Measurements from ENCODE around the gene NGB. TPM values are rescaled to one million over a fixed set of nuclear protein-coding genes. Genes with fewer than 3 reads are reported as not detected.

Gene NGB
- total and polyA plus RNA-seq, 7 donors, result 1.9 to 10.0 (median 9.4) TPM; not detected in 2

DNA sequence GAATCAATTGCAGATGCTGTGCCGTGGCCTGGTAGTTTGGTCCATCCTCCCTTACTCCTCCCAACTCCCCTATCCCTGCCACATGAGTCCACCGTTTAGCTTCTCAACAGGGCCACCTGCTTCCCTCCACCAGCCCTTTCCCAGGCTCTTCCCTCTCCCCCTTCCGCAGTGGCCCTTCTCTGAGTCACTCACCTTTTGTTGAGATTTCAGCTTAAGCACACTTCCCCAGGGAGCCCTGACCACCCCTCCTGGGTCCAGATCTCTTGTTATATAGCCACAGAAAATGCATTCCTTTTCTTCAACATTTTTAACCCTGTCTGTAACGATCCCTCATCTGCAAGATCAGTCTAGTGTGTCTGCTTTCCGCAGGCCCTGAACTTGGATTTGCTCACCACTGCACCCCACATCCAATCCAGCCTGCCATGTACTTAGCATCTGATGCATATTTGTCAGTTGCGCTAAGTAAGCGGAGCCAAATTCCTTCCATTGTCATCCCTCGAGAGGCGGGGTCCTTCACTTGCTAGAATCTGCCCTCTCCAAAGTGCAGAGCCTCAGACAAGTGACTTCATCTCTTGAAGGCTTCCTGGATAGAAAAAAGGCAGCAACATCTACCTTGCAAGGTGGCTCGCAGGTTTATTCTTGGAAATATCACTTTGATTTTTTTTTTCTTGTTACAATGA is 48.3 kb downstream of the NGB start:
- H3K36me3 ChIP-seq, result no peaks in the 10 kb centered on the region
- no peaks in the 10 kb centered on the region for H3K9me3 ChIP-seq
- no peak overlapping the region for H3K27ac ChIP-seq
- H3K4me3 ChIP-seq, result no peak overlapping the region
- peaks cover 0 to 29% (median 0%) of the 10 kb centered on the region in 3 donors for H3K27me3 ChIP-seq
- TF ChIP-seq, protein P1, sequence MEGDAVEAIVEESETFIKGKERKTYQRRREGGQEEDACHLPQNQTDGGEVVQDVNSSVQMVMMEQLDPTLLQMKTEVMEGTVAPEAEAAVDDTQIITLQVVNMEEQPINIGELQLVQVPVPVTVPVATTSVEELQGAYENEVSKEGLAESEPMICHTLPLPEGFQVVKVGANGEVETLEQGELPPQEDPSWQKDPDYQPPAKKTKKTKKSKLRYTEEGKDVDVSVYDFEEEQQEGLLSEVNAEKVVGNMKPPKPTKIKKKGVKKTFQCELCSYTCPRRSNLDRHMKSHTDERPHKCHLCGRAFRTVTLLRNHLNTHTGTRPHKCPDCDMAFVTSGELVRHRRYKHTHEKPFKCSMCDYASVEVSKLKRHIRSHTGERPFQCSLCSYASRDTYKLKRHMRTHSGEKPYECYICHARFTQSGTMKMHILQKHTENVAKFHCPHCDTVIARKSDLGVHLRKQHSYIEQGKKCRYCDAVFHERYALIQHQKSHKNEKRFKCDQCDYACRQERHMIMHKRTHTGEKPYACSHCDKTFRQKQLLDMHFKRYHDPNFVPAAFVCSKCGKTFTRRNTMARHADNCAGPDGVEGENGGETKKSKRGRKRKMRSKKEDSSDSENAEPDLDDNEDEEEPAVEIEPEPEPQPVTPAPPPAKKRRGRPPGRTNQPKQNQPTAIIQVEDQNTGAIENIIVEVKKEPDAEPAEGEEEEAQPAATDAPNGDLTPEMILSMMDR (IDR thresholded peaks at IDR 0.05), result no peak
- TF ChIP-seq EP300 (IDR thresholded peaks at IDR 0.05) (no peak), POLR2AphosphoS5 (IDR thresholded peaks at IDR 0.05) (no peak), POLR2A (IDR thresholded peaks at IDR 0.05) (no peak)
- 73 to 85% methylated on average over 10 of the region's 10 CpGs for WGBS, 2 donors
- no peaks in the 10 kb centered on the region for H3K4me1 ChIP-seq
- intact Hi-C loops (cut with DNase I), result no loop called here
- DNase-seq, result no peak

DNA sequence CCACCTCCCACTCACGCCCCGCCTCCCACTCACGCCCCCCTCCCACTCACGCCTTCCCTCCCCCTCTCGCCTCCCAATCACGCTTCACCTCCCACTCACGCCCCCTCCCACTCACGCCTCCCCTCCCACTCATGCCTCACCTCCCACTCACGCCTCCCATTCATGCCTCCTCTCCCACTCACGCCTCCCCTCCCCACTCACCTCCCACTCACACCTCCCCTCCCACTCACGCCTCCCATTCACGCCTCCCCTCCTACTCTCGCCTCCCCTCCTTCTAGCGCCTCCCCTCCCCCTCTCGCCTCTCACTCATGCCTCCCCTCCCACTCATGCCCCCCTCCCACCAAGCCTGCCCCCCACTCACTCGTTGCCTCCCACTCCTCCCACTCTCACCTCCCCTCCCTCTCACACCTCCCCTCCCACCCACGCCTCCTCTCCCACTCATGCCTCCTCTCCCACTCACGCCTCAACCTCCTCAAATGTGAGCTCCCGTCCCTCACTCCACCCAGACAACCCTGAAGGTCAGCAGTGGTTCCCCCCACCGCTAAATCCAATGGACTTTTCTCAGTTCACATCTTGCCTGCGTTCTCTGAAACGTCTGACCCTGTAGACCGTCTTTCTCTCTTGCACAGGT is 49.6 kb downstream of the NGB start:
- Histone ChIP-seq H3K4me1 (no peaks in the 10 kb centered on the region), H3K27me3 (peaks cover 0 to 32% (median 0%) of the 10 kb centered on the region in 3 donors), H3K9me3 (no peaks in the 10 kb centered on the region), H3K36me3 (no peaks in the 10 kb centered on the region), H3K4me3 (no peak overlapping the region), H3K27ac (no peak overlapping the region)
- TF ChIP-seq POLR2A (IDR thresholded peaks at IDR 0.05), result no peak
- no peak for DNase-seq
- 78 to 82% methylated on average over 23 of the region's 23 CpGs for WGBS, 2 donors
- intact Hi-C loops (cut with DNase I), result no loop called here

DNA sequence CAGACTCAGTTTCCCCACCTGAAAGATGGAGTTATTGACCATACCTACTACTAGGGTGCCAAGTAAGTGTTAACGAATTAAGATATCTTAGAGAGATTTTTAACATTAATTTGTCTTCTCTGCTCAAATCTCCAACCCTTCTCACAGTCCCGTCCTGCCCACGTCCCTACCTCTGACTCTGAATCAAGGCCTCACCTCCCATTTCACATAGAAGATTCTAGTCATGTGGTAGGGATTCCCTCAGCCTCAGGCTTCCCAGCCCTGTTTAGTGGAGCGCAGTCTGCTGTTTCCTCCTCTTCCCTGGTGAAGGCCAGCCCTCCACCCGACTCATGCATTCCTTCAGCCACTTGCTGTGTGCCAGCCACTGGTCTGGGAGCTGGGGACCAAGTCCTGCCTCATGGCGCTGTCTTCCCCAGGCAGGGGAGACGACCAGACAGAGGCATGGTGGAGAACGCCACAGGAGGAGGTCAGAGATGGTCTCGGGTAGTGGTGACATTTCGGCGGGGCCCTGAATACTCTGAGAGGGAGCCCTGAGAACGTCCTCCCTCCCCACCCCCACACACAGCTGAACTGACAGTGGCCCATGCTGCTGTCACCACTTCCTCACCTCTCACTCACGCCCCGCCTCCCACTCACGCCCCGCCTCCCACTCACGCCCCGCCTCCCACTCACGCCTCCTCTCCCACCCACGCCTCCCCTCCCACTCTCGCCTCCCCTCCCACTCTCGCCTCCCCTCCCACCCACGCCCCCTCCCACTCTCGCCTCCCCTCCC is 50.6 kb downstream of the NGB start:
- intact Hi-C loops (cut with DNase I), result no loop called here
- Histone ChIP-seq H3K4me3 (no peak overlapping the region), H3K4me1 (no peaks in the 10 kb centered on the region), H3K27ac (no peak overlapping the region), H3K36me3 (no peaks in the 10 kb centered on the region), H3K9me3 (no peaks in the 10 kb centered on the region), H3K27me3 (peaks cover 0 to 32% (median 0%) of the 10 kb centered on the region in 3 donors)
- TF ChIP-seq POLR2AphosphoS5 (IDR thresholded peaks at IDR 0.05) (no peak), EP300 (IDR thresholded peaks at IDR 0.05) (no peak)
- no peak for DNase-seq
- 65 to 77% methylated on average over 18 to 24 of the region's 24 CpGs for WGBS, 2 donors

DNA sequence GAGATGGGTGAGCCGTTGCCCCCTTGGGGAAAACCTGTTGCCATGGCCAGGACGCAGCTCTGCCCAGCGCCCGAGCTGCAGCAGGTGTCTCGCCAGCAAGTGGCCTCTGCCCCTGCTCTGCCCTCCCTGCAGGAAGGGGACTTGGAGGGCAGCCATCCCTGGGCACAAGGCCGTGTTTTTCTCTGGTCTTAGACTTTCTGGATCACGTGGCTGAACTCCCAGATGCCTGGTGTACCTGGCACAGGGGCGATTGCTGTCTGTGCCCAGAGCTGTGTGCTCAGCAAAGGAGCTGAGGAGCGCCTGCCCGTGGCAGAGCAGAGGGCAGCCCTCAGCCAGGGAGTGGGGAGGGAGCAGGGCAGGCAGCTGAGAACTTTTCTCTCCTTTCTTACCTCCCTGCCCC is 51.4 kb downstream of the NGB start:
- H3K27me3 ChIP-seq, result peaks cover 0 to 38% (median 0%) of the 10 kb centered on the region in 3 donors
- no peak for TF ChIP-seq POLR2A (IDR thresholded peaks at IDR 0.05)
- WGBS, 2 donors, result 40 to 70% methylated on average over 10 of the region's 10 CpGs

DNA sequence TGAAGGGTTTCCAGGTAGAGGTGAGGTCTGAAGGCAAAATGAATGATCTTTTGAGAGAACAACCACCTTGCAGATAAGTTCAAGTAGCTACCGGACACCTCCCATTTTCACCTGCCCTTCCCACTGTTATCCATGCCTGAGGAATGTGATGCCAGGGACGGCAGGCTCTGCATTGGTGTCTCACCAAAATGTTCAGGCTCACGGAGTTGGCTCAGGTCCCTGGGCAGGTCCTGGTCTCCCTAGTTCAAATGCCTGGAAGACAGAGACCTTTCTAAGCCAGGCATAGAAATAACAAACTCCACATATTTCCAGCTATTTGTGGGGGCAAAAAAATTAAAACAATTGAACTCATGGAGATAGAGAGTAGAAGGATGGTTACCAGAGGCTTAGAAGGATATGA is 53.5 kb downstream of the NGB start:
- Histone ChIP-seq H3K27me3 (peaks cover 0 to 34% (median 0%) of the 10 kb centered on the region in 3 donors), H3K4me3 (no peak overlapping the region), H3K4me1 (no peaks in the 10 kb centered on the region), H3K27ac (no peak overlapping the region), H3K36me3 (no peaks in the 10 kb centered on the region), H3K9me3 (no peaks in the 10 kb centered on the region)
- WGBS, 2 donors, result 66 to 85% methylated on average over 3 of the region's 3 CpGs
- intact Hi-C loops (cut with DNase I), result no loop called here
- no peak for DNase-seq
- TF ChIP-seq, protein P1 (IDR thresholded peaks at IDR 0.05), result no peak
- TF ChIP-seq POLR2AphosphoS5 (IDR thresholded peaks at IDR 0.05), result no peak
- TF ChIP-seq POLR2A (IDR thresholded peaks at IDR 0.05), result no peak
- TF ChIP-seq EP300 (IDR thresholded peaks at IDR 0.05), result no peak

More for the DNA sequence above, 51.4 kb downstream of the NGB start:
- DNase-seq, result no peak
- Histone ChIP-seq H3K9me3 (no peaks in the 10 kb centered on the region), H3K4me3 (no peak overlapping the region), H3K4me1 (no peaks in the 10 kb centered on the region), H3K36me3 (no peaks in the 10 kb centered on the region), H3K27ac (no peak overlapping the region)
- intact Hi-C loops (cut with DNase I), result no loop called here

Small RNAs within 50 kb of the gene (small RNA-seq; reads per million reads assigned to genes)
- 0 reads per million in 3 donors for gene MIR1260A

Other genes starting within 250 kb of the NGB start
- gene IRF2BPL, start 242.5 kb downstream of the NGB start, total RNA-seq, result 10 to 100 TPM; 34.7 to 63.1 (median 57.9) TPM
- gene IRF2BPL, start 242.5 kb downstream of the NGB start, polyA plus RNA-seq, result 10 to 100 TPM in 1 of 3 donors, 1 to 10 TPM in 2; 3.0 to 13.8 (median 6.6) TPM
- gene CIPC, start 172.9 kb downstream of the NGB start, total RNA-seq, result 10 to 100 TPM; 59.7 to 96.1 (median 77.7) TPM
- 10 to 100 TPM; 14.8 to 21.0 (median 18.0) TPM for gene CIPC, start 172.9 kb downstream of the NGB start, polyA plus RNA-seq
- 1 to 10 TPM in 2 of 4 donors, under 1 TPM in 2; 0.49 to 1.9 (median 1.0) TPM for gene ZDHHC22, start 129.4 kb downstream of the NGB start, total RNA-seq
- under 1 TPM in 1 of 3 donors, not detected in 2; 0.67 TPM for gene ZDHHC22, start 129.4 kb downstream of the NGB start, polyA plus RNA-seq
- gene TMEM63C, start 89.4 kb downstream of the NGB start, total RNA-seq, result 1 to 10 TPM in 3 of 4 donors, under 1 TPM in 1; 0.28 to 2.1 (median 1.2) TPM
- 1 to 10 TPM; 1.8 to 6.5 (median 5.5) TPM for gene TMEM63C, start 89.4 kb downstream of the NGB start, polyA plus RNA-seq
- 10 to 100 TPM; 10.5 to 21.0 (median 16.4) TPM for gene POMT2, start 49.7 kb upstream of the NGB start, total RNA-seq
- 10 to 100 TPM in 1 of 3 donors, 1 to 10 TPM in 2; 3.6 to 16.8 (median 5.1) TPM for gene POMT2, start 49.7 kb upstream of the NGB start, polyA plus RNA-seq
- 10 to 100 TPM in 1 of 4 donors, 1 to 10 TPM in 3; 5.4 to 20.7 (median 9.7) TPM for gene GSTZ1, start 49.8 kb upstream of the NGB start, total RNA-seq
- gene GSTZ1, start 49.8 kb upstream of the NGB start, polyA plus RNA-seq, result 10 to 100 TPM; 37.0 to 42.6 (median 42.3) TPM
- gene TMED8, start 105.9 kb upstream of the NGB start, total RNA-seq, result 10 to 100 TPM; 13.6 to 15.3 (median 14.7) TPM
- 1 to 10 TPM; 1.8 to 7.2 (median 3.7) TPM for gene TMED8, start 105.9 kb upstream of the NGB start, polyA plus RNA-seq
- gene SAMD15, start 106.2 kb upstream of the NGB start, total RNA-seq, result under 1 TPM; 0.16 to 0.55 (median 0.31) TPM
- under 1 TPM in 2 of 3 donors, not detected in 1; 0.23 to 0.36 TPM for gene SAMD15, start 106.2 kb upstream of the NGB start, polyA plus RNA-seq
- 1 to 10 TPM in 1 of 4 donors, under 1 TPM in 1, not detected in 2; 0.82 to 4.7 TPM for gene NOXRED1, start 152.3 kb upstream of the NGB start, total RNA-seq
- under 1 TPM in 1 of 3 donors, not detected in 2; 0.19 TPM for gene NOXRED1, start 152.3 kb upstream of the NGB start, polyA plus RNA-seq
- 10 to 100 TPM; 18.0 to 24.3 (median 22.8) TPM for gene VIPAS39, start 186.4 kb upstream of the NGB start, total RNA-seq
- 10 to 100 TPM; 12.0 to 14.6 (median 12.9) TPM for gene VIPAS39, start 186.4 kb upstream of the NGB start, polyA plus RNA-seq
- 100 to 1,000 TPM in 3 of 4 donors, 10 to 100 TPM in 1; 98.5 to 120 (median 104) TPM for gene AHSA1, start 186.9 kb upstream of the NGB start, total RNA-seq
- gene AHSA1, start 186.9 kb upstream of the NGB start, polyA plus RNA-seq, result 100 to 1,000 TPM in 2 of 3 donors, 10 to 100 TPM in 1; 82.3 to 114 (median 100) TPM
- 1 to 10 TPM in 1 of 4 donors, under 1 TPM in 2, not detected in 1; 0.33 to 1.1 (median 0.36) TPM for gene ISM2, start 227.6 kb upstream of the NGB start, total RNA-seq
- under 1 TPM in 1 of 3 donors, not detected in 2; 0.45 TPM for gene ISM2, start 227.6 kb upstream of the NGB start, polyA plus RNA-seq

All from sigmoid colon (tissue), 7 donors.